SW480 (cell line): ENCODE measurements around the gene CNNM3.

ENCODE experiments used
- DNase-seq: peaks from one replicate; pipeline ENCODE4 v3.0.0-alpha.2; 2016; ENCODE audit warnings: low spot score

Gene CNNM3

DNA sequence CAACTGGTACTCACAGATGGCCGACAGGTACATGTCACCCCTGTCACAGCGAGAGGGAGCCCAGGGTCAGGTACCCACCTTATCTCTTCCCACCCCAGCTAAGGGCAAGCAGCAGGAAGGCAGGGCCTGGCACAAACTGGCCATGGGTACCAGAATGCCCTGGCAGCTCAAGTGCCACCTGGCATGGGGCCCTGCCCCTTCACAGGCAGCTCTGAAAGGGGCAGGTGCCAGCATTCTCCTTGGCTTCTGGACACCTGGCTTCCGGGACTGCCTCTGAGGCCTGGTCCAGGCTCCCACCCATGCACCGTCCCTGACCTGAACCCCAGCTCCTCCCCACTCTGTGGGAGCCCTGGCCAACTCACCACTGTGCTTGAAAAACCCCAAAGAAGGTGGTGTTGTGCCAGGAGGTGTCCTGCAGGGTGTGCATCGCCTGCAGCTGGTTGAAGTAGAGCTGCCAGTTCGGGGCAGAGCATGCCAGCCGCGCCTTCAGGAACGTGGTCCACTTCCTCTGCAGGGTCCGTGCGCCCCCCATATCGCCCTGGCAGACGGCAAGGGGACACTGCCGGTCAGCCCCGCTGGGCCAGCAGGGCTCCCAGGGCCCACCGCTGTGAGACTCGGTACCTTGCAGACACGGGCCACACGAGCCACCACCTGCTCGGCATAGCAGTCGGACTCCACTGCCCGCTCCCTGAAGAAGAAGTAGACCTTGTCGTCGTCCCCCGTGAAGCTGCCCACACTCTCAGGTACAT is 48.4 kb downstream of the CNNM3 start:
- no peak for DNase-seq

DNA sequence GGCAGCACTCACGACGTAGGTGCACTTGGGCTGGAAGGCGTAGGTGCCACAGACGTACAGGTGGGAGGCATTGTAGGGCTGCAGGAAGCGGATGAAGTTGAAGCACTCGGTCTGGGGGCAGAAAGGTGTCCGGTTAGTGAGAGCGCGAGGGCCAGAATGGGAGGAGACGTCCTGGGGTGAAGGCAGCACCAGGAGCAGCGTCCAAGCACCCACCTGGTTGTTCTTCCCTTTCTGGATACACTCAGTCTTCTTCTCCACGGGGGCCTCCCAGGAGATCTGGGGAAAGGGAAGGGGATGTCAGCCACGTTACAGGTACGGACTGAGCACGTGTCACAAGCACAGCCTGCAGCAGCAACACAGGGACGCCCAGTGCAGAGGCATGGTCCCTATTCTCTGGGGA is 49.6 kb downstream of the CNNM3 start:
- DNase-seq: no peak

DNA sequence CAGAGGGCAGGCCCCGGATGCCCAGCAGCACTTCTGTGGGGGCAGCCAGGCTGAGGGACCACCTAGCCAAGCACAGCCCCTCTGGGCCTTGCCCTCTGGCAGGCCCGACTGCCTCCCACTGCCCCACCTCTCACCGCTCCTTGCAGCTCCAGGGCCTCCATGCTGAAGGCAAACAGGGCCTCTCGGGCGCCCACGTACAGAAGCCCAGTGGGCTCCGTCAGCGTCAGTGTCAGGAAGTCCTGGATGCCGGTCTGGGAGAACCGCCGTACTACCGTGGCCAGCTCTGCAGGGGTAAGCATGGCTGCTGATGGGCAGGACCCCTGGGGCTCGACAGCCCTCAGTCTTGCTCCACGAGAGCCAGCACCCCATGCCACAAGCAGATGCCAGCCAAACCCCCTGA is 50.1 kb downstream of the CNNM3 start:
- DNase-seq: no peak

DNA sequence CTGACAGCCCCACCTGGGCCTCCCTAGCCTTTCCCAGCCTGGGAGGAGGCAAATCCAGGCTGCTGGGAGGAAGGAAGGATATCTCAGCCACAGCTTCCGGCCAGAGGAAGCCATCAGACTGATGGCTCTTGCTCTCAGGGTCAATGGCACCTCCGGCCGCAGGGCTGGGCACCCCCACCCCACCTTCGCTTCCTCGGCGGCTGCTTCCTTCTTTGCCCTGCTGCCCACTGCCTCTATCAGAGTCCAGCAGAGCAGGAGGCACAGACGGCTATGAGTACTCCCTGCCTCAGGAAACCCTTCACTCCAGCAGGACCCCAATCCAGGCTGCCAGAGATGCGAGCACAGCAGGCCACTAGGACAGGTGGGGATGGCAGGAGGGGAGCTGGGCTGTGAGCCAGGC is 50.5 kb downstream of the CNNM3 start:
- no peak for DNase-seq

DNA sequence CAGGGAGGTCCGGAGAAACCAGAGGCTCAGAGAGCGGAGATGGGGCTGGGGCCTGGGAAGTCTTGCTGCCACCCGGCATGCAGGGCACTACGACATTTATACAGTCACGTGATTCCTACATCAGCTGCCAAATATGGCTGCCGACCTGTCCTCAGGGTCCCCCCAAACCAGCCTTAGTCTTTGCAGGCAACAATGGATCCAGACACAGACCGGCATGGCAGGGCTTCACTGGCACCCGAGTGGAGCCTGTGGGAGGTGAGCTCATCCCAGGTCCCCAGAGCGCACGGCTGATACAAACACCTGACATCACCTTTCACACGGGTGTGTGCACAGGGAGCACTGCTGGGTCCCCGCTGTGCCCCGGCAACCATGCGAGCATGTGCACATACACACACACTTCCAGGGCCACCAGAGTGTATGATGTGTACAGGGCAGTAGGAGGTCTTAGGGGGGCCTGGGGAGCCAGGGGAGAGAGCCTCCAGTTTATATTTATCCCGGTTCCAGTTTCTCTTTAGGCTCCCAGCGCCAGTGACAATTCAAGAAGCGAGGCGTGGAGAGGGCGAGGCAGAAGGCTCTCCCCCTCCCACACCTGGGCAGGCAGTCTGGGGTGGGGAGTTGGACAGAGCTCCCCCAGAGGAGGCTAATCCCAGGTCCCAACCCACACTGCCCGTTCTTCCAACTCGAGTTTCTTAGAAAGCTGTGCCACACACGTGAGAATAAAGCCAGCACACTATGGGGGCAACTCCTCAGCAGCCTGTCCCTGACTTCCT is 51.1 kb downstream of the CNNM3 start:
- DNase-seq: no peak

DNA sequence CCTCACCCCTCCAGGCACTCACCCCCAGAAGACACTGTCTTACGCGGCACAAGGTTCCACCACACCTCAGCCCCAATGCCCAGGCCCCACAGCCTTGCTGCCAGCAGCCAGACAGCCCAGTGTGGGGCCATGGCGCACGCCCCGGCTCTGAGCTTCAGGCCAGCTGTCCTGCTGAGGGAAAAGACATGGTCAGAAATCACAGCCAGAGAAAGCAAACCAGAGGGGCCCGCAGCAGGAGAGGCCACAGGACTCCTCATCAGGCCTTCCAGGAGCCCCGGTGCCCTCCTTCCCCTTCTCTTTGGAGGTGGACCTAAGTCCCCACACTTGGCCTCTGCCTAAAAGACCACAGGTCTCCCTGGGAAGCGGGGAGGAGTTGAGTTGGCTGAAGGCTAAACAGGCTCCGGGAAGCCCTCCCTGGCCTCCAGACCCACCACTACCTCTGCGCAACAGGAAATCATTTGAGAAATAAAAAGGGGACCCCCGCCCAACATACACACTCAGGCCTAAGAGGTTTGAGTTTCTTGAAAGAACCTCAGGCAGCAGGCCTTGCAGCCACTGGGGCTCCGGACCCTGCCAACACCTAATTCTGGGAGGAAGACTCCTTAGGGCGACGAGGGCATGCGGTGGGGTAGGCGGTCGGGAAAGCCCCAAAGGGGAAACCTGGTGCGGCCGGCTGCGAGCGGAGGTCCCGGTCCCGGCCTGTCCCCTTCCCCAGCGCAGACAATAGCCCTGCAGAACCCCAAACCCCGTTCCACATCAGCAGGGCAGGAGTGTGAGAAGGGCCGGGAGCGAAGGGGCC is 51.9 kb downstream of the CNNM3 start:
- no peak for DNase-seq

DNA sequence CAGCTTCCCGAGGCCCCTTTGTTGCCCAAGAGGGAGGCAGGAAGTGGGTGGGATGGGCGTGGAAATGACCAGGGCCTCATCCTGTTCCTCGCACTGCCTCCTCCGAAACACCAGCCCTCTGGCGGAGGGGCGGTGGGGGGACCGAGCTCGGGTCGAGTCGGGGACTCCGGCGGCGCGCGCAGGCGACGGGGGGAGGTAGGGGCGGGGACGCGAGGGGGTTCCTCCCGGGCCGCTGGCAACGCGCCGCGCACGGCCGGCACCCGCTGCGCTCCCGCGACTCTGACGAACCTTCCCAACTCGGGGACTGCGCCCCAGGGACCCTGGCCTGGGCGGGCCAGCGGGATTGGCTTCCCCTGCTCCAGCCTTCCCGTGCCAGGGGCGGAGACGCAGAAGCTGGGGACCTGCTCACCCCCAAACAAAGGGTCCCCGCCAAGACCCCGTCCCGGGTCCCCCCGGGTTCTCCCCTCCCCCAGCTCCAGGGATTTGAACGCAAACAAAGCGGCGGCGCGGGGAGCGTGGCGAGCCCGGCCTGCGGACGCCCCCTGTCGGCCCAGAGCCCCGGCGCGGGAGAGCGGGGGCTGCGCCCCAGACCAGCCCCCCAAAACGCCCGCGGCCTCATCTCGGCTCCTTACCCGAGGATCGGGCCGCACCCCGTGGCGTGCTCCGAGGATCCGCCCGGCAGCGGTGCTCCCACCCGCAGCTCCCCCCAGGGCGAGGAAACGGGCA is 52.6 kb downstream of the CNNM3 start:
- peak; percentile 85 for DNase-seq

DNA sequence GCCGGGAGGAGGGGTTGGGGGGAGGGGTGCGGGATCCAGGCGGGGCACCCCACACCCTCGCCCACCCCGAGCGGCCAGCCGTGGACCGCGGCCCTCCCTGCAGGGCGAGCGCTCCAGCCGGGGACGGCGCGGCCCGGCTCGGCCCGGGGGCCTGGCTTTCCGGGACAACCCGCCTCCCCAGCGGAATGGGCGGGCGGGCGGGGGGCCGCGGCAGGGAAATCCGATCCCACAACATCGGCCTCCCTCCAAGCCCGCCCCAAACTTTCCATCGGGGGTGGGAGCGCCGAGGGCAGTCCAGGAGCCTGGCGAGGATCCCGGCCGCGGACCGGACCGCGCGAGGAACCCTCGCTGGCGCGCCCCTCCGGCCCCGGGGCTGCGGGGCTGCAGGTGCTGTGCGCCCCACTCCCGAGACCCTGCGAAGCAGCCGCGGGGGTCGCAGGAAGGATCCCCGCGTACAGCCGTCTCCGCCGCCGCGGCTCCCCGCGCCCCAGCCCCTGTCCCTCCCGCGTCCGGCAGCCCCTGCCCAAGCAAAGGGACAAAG is 53.3 kb downstream of the CNNM3 start:
- DNase-seq: peak; percentile 49

DNA sequence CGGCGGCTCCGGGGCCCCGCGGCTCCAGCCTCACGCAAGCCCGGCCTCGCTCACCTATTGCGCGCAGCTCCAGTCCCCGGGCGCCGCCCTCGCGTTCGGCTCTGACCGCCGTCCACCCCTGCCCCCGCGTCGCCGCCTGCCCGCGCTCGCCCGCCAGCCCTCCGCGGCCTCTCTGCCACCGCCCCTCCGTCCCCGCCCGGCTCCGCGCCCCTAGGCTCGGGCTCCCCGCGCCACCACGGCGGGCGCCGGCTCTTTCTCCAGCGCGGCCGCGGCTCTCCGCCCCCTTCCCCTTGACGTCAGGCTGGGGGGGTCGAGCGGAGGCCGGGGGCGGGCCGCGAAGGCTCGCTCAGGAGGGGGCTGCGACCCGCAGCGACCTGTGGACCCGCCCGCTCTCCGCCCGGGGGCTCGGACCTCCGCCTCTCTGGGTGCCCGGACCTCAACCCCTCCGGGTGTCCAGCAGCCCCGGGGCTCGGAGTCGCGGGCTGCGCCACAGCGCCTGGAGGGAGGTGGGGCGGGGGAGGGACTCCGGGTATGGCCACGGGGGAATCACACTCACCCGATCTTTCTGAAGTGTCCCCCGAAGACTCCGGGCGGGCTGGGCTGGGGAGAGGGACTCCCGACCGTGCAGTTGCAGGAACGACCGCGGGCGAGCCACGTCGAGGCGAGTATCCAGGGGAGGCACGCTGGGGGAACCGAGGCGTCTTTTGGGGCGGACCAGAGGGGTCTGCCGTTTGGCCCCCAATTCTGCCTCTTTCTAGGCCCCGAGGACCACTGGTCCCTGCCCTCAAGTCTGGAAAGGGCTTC is 54.0 kb downstream of the CNNM3 start, which contains the start of gene SEMA4C:
TSS of gene SEMA4C (minus strand) at position 259 of the 804 bp plus-strand sequence. CDS start 2,194 bp downstream, outside the sequence.
- peak; percentile 52 for DNase-seq

DNA sequence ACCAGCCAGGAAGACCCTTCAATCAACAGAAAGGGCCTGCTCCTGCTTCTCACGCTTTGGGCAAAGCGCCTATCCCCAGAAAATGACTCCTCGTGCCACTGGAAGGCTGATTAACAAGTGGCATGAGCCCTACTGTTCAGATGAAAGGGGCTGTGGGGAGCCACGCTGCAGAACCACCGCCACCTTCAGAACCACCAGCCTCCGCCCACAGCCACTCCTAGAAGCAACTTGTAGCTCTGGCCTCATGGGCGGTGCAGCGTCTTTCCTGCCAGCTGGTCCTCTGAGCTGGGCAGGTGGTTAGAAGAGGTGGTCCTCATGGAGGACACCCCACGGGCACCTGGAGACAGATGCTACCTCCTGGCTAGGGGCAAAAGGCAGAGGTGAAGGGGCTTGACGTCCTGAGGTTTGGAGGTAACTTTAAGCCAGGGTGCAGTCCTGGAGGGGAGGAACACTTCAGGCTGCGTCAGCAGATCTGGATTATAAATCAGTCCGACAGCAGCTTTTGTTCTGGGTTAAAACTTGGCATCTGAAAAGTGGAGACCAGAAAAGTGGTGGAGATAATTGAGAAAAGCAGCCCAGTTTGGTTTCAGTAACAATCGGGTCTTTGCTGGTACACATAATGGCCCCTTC is 54.7 kb downstream of the CNNM3 start:
- DNase-seq: peak; percentile 86

DNA sequence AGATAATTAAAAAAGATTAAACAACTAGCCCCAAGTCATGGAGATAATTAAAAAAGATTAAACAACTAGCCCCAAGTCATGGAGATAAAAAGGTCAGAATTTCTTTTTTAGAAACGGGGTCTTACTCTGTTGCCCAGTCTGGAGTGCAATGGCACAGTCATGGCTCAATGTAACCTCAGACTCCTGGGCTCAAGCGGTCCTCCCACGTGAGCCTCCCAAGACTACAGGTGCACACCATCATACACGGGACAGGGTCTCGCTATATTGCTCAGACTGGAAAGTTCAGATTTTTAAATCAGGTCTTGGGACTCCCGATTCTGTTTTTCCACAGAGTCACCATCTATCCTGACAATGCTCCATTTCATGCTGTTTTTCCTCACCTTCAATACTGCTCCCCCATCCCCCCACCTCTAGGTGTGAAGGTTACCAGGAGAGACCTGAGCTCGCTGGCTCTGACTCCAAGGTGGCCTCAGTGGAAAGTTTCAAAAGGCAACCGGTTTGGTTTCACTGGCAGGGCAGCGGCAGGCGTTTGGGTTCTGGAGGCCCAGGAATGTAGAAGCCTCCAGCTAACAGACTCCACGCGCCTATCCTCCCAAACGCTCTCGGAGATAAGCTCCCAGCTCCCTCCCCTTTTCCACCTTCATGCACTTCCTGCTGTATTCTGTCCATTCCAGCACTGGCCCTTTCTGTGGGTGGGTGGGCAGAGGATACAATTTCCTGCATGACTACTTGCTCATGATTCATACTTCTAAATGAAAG is 56.7 kb downstream of the CNNM3 start:
- DNase-seq: no peak

DNA sequence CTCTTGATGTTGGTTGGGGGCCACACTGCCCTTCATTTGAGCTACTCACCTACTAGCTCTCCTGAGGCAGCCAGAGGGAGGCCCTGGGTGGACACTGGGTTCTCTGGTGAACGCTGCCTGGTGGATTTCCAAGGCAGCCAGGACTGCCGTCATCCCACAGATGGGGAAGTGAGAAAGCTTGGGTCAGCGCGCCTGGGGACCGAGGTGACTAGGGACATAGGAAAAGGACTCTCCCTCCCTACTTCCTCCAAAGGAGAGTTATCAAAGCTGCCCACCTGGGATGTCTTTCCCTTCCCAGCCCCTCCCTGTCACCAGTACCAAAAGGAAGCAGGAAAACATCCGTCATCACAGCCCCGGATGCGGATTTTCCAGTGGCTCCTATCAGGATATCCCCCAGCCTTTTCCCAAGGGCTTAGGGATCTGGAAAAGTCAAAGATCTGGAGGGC is 57.6 kb downstream of the CNNM3 start:
- no peak for DNase-seq

DNA sequence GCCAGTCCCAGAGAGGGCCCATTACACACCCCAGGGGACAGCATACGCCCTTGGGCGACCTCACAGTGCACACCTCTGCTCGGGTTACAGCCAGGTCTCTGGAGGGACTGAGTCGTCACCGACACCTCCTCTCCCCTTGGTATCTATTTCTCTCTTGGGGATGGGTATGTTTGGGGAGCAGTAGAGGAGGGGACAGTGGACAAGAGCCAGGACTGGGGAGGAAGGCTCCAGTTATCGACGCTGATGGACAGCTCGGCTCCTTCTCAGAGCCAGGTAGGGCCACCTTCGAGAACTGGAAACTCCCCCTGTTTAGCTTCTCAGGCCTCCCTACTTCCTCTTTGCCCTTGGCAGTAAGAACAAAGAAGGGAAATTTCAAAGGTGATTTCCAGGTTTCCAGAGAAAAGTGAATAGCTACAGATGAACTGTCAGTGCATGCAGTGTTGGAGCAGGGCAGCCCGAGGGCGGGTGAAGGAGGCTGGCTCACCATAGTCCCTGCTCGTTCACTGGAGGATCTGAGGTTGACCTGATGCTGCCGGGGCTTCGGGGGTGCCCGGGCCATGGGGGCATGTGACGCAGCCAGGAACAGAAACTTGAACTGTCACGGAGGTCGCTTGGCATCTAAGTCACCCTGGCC is 58.2 kb downstream of the CNNM3 start:
- no peak for DNase-seq

DNA sequence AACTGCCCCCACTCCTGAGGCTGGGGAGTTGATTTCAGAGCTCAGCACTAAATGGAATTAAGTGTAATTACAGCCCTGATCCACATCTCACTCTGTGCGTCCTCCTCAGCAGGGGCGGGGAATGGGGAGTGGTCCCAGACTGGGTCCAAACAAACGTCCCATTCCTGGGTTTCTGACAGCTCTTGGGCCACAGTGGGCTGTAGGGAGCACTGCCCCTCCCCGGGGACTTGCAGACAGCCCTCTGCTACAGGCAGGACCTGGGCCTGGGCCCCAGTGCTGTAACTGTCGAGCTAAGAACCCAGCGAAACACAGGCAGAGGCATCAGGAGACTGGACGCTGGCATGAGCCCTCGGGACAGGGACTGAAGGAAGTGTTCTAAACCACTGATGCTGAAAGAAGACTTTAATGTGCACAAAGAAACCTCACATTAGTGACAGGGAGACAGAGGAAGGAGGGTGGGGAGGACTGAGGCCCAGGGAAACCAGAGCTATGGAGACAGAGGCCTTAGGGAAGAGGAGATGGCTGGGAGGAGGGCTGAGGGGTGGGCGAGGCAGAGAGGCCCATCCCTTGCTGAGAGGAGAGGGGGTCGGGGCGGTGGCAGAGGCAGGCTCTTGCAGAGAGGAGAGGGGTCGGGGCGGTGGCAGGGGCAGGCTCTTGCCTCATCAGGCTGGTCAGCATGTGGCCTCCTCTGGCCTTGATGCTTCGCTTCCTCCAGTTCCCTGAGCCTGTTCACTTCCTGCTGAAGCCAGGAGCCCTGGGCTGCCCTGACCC is 59.6 kb downstream of the CNNM3 start:
- no peak for DNase-seq

DNA sequence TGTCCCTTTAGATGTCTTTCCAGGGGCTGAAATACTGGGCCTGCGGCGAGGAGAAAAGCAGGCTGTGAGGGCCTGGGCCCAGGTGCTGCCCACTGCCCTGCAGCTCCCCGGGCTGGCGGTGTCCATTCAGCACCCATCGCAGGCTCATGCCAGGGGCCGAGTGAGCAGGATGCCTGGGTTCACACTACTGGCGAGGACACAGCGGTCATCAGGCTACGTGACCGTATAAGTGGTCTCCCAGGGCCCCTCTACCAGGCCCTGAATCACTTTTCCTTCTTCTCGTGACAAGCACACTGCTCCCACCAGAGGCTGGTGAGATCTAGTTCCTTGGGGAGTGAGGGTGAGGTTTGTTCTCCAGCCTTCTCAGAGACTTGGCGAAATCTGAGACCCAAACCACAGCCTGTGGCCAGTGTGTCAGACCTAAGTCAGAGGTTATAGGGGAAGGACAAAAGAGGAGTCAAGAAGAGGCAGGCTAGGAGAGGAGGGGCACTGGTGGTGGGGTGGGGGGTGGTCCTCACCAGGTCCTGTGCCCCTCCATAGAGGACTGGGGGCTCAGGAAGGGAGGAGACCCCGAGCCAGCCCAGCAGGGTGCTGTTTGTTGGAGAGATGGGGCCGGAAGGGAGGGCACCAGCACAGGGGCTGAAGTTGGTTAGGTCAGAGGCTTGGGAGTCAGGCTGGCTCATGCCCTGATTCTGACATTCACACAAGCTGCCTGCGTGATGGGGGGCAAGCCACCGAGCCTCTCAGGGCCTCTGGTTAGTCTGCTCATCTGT is 60.4 kb downstream of the CNNM3 start:
- DNase-seq: no peak

DNA sequence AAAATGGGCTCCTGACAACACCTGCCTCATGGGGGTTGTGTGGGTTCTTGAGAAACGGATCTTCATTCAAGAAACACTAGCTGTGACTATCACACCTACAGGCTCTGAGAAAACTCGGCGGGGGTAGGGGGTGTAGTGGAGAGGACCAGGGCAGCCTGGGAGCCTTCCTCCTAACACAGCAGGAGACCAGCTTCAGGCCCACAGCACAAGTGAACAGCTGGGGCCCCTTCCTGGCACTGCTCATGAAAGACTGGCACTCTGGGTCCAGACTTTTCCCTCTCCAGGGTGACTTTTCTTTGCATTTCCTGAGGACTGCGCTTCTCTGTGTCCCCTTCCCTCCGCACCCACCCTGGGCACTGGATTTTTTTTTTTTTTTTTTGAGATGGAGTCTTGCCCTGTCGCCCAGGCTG is 61.0 kb downstream of the CNNM3 start:
- no peak for DNase-seq

DNA sequence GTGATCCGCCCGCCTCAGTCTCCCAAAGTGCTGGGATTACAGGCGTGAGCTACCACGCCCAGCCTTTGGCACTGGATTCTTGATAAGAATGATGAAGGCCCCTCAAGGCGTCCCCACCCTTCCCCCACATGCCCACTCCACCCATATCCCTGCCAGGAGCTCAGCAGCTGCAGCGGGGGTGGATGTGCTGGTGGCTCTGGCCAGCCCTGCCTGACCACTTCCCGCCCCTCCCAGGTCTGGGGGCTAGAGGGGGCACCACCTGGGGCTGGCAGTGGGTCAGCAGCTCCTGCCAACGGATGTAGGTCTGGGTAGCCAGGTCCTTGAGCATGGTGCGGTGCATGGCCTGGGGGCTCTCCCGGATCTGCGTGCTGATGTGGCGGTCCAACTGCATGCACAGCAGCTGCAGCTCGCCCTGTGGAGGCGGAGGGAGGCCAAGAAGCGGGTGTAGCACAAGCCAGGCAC is 61.6 kb downstream of the CNNM3 start:
- no peak for DNase-seq
